Measurements from ENCODE around the gene PTMA.

DNA sequence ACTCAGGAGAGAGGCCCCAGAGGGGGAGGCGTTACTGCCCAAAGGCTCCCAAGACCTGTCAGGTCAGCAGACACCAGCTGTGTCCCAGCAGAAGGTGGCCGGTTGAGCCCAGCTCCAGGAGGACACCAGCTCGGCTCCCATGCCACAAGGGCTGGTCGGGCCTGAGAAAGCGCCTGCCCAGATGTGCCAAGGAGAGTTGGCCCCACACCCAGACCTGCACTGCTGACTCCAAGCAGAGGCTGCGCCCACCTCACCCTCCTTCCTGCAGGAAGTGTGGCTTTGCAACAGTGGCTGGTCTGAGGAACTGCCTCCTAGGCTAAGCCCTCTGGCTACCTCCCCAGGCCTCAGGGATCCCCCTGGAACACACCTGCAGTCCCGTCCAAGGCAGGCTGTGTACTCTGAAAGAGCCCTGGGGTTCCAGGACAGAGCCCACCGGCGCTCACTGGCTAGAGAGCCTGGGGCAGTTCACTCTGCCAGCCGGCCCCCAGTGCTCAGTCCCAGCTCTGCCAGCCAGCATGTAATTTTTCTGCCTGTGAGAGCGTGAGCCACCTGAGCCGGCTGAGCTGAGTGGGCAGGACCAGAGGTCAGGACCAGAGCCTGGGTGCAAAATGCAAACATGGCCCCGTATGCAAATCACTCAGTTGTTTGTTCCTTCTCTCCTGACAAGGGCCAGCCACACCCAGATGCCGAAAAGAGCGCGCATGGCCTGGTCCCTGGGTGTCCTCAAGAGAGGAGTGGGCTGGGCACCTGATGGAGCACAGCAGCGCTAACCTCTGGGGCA lies 36.9 kb upstream of the PTMA start:
- TF ChIP-seq, protein P1, sequence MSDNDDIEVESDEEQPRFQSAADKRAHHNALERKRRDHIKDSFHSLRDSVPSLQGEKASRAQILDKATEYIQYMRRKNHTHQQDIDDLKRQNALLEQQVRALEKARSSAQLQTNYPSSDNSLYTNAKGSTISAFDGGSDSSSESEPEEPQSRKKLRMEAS (IDR thresholded peaks at IDR 0.05), result no peak
- TF ChIP-seq NFIC (IDR thresholded peaks at IDR 0.05) (no peak), EP300 (IDR thresholded peaks at IDR 0.05; ENCODE audit: borderline replicate concordance) (no peak), TAF1 (IDR thresholded peaks at IDR 0.05; ENCODE audit: low read depth) (no peak), FOXM1 (IDR thresholded peaks at IDR 0.05; ENCODE audit: borderline replicate concordance, low read depth) (no peak), CEBPB (IDR thresholded peaks at IDR 0.05) (no peak)

All from Ishikawa (cell line).